Measurements from ENCODE around the gene FOXK2.

The FOXK2 gene

GRCh38 chr17:82619211-82619610 is 99.7 kb downstream of the FOXK2 start:
- DNase-seq (ENCODE audit: low read depth) = no peak
- H3K4me3 ChIP-seq (ENCODE audit: low read depth, low read length) = no peak overlapping the region

GRCh38 chr17:82619641-82620040 is 100.1 kb downstream of the FOXK2 start:
- no peak overlapping the region for H3K4me3 ChIP-seq (ENCODE audit: low read depth, low read length)
- no peak for DNase-seq (ENCODE audit: low read depth)

- no peak for DNase-seq (ENCODE audit: low read depth)
- H3K4me3 ChIP-seq (ENCODE audit: low read depth, low read length) = no peak overlapping the region
Measured at GRCh38 chr17:82623707-82624106, 104.2 kb downstream of the FOXK2 start.

DNA sequence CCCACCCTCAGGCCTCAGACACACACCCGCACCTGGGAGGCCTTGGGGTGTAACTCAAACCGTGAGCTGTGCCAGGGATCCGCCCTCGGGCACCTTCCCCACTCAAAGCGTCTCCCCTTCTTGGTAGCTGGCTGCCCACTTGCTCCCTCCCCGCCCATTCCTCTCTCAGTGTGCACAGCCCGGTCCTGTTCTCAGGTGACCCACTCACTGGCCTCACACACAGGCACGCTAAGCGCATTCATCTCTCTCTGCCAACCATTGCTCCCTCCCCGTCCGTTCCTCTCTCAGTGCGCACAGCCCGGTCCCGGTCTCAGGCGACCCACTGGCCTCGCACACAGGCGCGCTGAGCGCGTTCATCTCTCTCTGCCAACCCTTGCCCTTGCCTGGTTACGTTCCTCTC is 107.9 kb downstream of the FOXK2 start:
- H3K4me3 ChIP-seq (ENCODE audit: low read depth, low read length) = no peak overlapping the region
- no peak for DNase-seq (ENCODE audit: low read depth)

- DNase-seq (ENCODE audit: low read depth) = no peak
- no peak overlapping the region for H3K4me3 ChIP-seq (ENCODE audit: low read depth, low read length)
Measured at GRCh38 chr17:82629748-82630147, 110.2 kb downstream of the FOXK2 start.

- DNase-seq (ENCODE audit: low read depth) = no peak
- H3K4me3 ChIP-seq (ENCODE audit: low read depth, low read length) = no peak overlapping the region
Measured at GRCh38 chr17:82630212-82630611, 110.7 kb downstream of the FOXK2 start.

DNA sequence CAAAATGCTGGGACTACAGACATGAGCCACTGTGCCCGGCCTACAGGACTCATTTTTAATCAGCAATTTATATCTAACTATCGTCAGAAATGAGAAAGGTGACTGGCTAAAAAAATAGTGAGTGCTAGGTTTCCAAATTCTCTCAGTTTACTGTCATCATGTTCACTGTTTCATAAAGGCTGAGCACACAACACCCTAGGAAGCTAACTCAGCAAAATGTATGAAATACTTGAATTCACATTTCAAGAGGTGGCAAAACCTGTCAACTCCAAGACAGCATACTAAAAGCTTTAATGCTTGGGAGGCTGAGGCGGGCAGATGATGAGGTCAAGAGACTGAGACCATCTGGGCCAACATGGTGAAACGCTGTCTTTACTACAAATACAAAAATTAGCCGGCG is 112.0 kb downstream of the FOXK2 start:
- no peak overlapping the region for H3K4me3 ChIP-seq (ENCODE audit: low read depth, low read length)
- no peak for DNase-seq (ENCODE audit: low read depth)

DNA sequence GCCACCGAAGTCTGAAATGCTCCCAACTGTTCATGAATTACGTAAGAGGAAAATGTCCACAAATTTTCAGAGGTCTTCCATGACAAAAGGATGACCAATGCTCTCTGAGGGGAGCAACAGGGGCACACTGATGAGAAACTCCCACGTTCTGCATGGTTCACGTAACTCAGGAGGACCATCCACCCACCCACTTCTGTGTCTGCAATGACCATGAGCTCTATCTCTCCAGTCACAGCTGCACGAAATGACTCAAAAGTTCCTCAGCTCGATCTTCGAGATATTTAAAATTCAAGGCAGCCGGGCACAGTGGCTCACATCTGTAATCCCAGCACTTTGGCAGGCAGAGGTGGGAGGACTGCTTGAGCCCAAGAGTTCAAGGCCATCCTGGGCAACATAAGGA is 112.9 kb downstream of the FOXK2 start:
- no peak overlapping the region for H3K4me3 ChIP-seq (ENCODE audit: low read depth, low read length)
- DNase-seq (ENCODE audit: low read depth) = no peak

GRCh38 chr17:82633343-82633742 is 113.8 kb downstream of the FOXK2 start:
- no peak overlapping the region for H3K4me3 ChIP-seq (ENCODE audit: low read depth, low read length)
- no peak for DNase-seq (ENCODE audit: low read depth)

DNA sequence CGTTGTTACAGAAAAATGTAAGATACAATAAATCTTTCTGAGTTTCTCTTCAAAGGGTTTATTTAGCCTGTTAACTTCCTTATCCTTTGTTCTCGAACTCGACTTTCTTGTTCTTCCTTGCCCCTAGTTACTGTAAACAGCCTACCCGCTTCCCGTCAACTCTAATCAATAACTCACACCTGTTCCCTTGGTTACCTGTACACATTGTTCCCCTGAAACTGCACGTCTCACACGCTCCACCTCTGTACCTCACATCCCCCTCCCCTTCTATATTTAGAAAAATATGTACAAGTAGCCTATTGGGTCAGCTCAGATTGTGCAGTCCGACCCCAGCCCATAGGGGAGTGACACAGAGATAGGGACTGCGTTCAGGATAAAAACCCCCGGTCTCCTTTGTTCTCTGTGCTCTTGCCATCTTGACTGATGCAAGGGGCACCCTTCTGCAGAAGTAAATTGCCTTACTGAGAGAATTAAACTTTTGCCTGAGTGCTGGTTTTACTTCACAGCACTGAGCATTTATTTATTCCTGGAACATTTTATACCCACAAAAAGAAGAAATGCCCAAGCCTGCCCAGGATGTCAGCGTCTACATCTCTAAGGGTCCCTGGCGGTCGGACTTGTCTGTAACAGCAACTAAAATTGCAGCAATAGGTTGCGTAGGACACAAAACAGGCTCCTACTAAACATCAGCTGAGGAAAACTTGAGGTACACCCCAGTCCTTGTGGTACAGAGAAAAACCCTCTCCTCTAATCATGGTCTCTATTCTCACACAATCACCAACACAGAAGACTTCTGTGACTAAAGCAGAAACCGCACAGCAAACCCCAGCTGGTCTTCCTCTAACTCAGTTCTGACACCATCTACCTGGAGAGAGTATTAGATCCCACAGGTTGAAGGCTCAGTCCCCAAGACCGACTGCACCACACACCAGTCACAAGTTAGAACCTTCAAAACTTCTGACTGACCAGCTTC is 117.4 kb downstream of the FOXK2 start:
- no peak for DNase-seq (ENCODE audit: low read depth)
- H3K4me3 ChIP-seq (ENCODE audit: low read depth, low read length) = no peak overlapping the region

- no peak overlapping the region for H3K4me3 ChIP-seq (ENCODE audit: low read depth, low read length)
- no peak for DNase-seq (ENCODE audit: low read depth)
Measured at GRCh38 chr17:82638183-82638773, 118.7 kb downstream of the FOXK2 start.

GRCh38 chr17:82639628-82640027 is 120.1 kb downstream of the FOXK2 start:
- DNase-seq (ENCODE audit: low read depth) = no peak
- no peak overlapping the region for H3K4me3 ChIP-seq (ENCODE audit: low read depth, low read length)

GRCh38 chr17:82640036-82640435 is 120.5 kb downstream of the FOXK2 start:
- DNase-seq (ENCODE audit: low read depth) = no peak
- no peak overlapping the region for H3K4me3 ChIP-seq (ENCODE audit: low read depth, low read length)

GRCh38 chr17:82642022-82642421 is 122.5 kb downstream of the FOXK2 start:
- no peak overlapping the region for H3K4me3 ChIP-seq (ENCODE audit: low read depth, low read length)
- DNase-seq (ENCODE audit: low read depth) = no peak

DNA sequence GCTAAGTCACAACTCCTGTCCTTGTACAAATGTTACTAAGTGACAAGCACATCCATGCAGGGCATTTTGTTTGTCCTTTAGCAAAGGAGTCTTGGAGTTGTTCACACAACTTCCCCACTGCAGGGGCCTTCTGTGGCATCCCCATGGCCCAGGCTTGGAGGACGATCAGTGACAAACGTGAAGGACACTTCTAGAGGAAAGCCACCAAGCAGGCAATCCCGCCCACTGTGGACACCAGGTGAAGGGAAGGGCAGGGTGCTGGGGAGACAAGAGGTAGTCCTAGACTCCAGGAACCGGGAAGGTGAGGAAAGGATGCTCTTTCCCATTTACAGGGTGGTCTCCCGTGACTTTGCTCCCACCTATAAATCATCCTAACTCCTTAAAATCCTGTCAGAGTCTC is 124.6 kb downstream of the FOXK2 start:
- no peak overlapping the region for H3K4me3 ChIP-seq (ENCODE audit: low read depth, low read length)
- DNase-seq (ENCODE audit: low read depth) = no peak

GRCh38 chr17:82645516-82645915 is 126.0 kb downstream of the FOXK2 start:
- no peak for DNase-seq (ENCODE audit: low read depth)
- H3K4me3 ChIP-seq (ENCODE audit: low read depth, low read length) = no peak overlapping the region

GRCh38 chr17:82647593-82648164 is 128.1 kb downstream of the FOXK2 start:
- H3K4me3 ChIP-seq (ENCODE audit: low read depth, low read length) = peak overlapping the region; percentile 84
- no peak for DNase-seq (ENCODE audit: low read depth)

DNA sequence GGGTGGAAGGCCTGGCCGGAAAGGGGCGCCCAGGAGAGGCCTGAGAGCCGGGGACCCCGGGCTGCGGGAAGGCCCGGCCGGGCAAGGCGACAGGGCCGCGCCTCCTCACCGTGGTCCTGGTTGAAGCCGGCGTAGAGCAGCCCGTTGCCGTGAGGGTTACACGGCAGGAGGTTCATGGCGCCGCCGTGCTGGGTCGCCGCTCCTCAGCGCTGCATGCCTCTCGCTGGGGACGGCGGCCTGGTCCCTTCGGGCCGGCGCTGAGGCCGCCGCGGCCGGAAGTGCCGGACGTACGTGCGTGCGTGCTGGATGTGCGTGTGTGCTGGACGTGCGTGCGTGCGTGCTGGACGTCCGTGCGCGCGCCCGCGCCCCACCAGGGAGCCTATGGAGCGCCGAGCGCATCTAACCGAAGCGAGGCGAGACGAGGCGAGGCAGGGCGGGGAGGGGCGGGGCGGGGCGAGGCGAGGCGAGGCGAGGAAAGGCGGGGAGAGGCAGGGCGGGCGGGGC is 128.7 kb downstream of the FOXK2 start, which contains the start of gene WDR45B:
WDR45B (minus strand) TSS at position 280 of the 504 bp plus-strand sequence; CDS start at position 176, 104 bp downstream.
- peak within 1 kb of the TSS; percentile 84 for H3K4me3 ChIP-seq (ENCODE audit: low read depth, low read length)
- DNase-seq (ENCODE audit: low read depth) = peak; percentile 96

GRCh38 chr17:82648742-82649331 is 129.3 kb downstream of the FOXK2 start:
- H3K4me3 ChIP-seq (ENCODE audit: low read depth, low read length) = peak overlapping the region; percentile 48
- no peak for DNase-seq (ENCODE audit: low read depth)
